Activated CD8-positive, alpha-beta memory T cell treated with anti-CD3 and anti-CD28 coated beads for 1 hour (primary cell): ENCODE results near the gene C1QC.

Source experiments
- DNase-seq, 2 donors: peaks; one replicate each; pipeline ENCODE4 v3.0.0-alpha.2; 2020; ENCODE audit warnings: low read depth in 1 of 2; ENCODE audit errors: extremely low read depth in 1 of 2

Gene C1QC

DNA sequence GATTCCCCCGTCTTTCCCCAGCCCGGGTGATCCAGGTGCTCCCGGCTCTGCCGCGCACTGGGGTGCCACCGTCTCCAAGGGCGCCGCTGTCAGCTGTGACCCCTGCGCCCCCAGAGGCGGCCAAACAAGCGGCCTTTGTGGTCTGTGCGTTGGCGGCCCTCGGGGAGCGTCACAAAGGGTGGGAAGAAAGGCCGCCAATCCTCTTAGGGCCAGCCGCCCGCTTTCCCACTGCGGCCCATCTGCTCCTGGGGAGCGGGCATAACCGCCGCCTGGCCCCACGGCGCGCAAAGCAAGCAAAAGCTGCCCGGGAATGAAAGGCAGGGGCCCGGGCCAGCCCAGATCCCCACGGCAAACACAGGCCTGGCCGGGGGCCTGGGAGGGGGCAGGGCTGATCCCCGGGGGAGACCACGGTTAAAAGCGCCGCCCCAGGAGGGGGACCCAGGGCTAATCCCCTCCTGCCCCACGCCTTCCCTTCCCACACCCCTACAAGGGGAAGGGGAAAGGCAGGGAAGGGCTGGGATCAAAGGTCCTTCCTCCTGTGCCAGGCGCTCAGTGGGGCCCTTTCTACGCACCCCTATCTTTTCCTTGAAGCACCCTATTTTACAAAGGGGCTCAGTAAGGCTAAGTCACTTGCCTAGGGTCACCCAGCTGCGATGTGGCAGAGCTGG, 33.6 kb downstream of the C1QC start:
- DNase-seq = no peak

DNA sequence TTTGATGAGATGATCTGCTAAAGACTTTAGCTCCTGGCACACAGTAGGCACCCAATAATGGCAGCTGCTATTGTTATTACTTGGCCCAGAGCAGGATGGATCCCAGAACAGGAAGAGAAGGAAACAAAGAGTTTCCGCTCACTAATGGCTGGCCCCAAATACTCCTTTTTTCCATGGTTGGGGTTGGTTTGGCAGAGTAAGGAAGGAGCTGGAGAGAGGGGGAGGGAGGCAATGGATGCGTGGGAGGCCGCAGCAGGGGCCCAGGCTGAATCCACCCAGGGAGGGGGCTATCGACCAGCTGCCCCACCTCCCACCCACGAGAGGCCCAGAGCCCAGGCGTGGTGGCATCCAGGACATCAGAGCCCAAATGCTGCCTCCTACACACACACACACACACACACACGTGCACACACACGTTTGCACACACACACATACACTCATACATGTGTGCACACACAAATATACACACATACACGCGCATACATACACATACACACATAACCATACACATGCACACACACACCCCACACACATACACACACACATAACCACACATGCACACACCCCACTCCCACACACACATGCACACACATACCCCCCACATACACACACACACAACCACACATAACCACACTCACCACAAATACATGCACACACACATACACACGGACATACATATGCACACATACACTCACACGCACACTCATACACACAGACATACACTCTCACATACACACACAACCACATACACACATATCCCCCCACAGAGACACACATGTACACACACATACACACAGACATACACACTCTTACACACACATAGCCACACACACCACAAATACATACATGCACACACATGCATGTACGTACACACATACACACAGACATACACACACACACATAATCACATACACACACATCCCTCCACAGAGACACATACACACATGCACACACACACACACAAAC, 34.8 kb downstream of the C1QC start:
- DNase-seq = no peak

DNA sequence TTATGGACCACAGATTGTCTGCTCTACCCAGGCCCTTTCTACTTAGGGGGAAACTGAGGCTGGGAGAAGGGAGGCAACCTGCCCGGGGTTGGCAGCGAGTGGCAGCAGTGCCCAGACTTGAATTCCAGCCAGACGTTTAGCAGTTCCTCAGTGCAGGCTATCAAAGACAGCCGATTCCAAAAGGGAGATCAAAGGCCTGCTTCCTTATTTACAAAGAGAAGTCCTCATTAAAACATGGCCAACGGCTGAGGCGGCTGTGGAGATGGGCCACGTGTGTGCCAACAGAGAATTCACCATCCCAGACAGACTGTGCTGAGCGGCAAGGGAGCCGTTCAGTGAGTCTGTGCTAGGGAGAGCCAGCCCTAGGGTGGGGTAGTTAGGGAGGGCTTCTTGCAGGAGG, 37.3 kb downstream of the C1QC start:
- no peak for DNase-seq

DNA sequence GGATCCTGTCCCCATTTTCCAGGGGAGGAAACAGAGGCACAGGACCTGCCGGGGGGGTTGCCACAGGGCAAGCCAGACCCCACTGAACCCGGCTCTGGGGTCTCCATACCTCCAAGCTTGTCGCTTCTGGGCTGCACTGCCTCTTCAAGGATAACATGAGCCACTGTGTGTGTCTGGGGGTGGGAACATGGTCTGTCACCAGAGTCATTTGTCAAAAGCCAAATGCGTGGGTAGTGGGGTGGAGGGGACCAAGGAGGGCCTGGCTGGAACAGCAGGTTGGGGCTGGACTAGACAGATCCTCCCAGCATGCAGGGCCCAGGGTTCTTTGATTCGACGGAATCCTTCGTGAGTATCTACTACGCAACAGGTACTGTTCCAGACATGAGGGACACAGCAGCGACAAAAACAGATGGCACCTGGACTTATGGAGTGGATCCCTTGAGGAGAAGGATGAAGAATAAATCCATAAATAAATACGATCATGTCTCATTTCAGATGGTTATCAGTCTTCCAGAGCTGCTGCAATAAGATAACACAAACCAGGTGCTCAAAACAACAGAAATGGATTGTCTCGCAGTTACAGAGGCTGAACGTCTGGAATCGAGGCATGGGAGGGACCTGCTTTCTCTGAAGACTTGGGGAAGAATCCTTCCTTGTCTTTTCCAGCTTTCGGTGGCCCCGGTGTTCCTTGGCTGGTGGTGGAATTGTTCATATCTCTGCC, 38.3 kb downstream of the C1QC start:
- no peak for DNase-seq

DNA sequence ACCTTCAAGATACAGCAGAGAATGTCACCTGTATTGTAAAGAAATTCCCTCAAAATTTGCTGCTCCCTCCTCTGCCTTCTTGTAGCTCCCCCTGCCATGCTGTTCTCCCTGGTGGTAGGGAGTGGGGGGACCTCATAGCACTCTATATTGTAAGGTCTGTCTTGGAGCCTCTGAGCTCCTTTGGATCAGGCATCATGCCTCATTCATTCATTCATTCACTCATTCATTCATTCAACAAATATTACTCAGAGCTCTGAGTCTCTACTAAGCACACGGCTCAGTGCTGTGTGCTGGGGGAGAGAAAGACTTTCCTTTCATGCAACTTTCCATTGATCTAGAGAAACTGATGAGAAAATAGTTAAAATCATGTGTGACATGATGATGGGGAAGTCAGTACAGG, 40.1 kb downstream of the C1QC start:
- no peak for DNase-seq

DNA sequence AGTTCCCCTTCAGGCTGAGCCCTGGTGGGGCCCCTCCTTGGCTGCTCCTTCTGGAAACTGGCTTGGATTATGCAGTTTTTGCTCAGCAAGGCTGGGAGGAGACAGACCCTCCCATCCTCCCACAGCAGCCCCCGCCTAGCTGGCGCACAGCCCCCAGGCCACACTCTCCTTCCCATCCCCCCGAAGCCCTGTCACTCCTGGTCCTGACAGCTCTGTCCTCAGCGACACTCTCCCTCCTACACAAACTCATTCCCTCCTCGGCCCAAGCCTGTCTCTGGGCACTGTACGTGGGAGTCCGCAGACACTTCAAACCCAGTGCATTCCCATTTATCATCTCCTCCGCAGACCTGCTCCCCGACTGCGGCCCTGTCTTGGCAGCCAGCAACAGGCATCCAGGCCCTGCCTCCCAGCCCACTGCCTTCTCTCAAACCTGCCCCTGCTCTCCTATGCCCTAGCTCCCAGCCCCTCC, 42.2 kb downstream of the C1QC start:
- no peak for DNase-seq

DNA sequence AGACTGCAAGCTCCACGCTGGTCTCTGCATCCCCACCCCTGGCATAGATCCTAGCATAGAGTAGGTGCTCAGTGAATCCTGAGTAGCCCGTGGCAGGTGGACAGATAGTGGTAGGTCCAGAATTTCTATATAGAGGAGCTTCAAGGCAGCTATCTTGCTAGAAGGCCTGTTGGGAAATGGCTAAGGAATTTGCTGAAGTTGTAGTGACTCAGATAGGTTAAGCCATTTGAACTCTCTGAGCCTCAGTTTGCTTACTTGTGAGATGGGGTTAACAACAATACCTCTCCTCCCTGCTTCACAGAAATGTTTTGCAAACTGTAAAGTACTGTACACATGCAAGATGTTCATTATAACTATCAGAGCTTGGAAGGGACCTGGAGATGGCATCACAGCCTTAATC, 43.8 kb downstream of the C1QC start:
- no peak for DNase-seq

DNA sequence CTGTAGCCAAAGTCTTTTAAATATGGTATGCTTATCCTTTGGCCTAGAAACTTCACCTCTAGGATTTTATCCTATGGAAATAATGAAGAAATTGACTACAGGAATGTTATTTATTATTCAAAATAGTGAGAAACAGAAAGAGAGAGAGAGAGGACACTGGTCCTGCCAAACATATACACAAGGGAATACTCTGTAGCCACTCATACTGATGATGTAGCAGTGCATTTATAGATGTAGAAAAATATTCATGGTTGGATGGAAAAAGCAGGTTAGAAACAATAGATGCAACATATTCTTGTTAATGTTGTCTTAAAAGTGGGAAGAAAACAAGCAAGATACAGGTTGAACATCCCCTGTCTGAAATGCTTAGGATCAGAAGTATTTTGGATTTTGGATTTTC, 45.0 kb downstream of the C1QC start:
- no peak for DNase-seq

DNA sequence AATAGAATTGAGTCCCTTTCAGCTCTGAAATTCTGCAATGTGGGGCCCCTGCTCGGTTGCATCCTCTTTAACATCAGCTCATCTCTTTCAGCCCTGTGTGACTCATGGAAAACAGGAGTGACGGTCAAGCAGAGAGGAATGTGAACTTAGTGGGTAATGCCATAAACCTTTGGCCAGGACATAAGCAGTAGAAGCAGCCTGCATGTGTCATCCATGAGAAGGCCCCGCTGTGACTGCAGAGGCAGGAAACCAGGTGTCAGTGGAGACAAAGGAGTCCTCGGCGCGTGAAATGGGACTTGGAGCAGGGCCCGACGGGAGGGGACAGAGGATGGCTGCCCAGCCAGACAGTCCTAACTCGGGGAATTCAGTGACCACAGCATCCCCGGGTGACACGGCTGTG, 46.1 kb downstream of the C1QC start:
- DNase-seq = no peak

DNA sequence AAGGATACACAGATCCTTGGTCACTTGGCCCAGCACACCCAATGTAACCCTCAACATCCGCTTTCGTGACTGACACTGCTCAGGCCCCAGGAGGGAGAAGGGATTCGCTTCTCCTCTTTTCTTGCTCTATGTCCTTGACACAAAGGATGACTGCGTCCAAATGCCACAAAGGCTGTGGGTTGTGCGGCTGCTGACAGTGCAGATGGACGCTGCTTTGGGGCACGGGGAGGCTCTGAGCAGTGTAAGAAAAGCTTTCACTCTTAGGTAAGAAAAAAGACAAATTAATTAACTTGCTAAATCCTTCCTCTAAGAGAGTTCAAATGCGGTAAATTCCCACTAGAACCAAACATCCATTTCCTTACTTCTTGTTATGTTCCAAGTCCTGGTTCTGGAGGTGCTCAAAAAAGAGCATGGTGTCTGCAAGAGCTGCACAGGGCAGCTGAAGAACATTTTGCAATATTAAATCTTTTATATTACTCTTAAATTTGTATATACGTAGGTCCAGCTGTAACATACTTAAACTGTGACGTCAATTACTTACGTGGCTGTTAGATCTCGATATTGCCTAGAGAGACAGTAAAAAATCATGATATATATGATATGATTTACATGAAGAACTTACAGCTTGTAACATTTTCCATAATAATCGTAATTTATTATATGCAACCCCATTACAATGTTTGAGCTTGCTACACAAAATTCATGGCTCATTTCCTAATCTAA, 47.8 kb downstream of the C1QC start:
- no peak for DNase-seq

DNA sequence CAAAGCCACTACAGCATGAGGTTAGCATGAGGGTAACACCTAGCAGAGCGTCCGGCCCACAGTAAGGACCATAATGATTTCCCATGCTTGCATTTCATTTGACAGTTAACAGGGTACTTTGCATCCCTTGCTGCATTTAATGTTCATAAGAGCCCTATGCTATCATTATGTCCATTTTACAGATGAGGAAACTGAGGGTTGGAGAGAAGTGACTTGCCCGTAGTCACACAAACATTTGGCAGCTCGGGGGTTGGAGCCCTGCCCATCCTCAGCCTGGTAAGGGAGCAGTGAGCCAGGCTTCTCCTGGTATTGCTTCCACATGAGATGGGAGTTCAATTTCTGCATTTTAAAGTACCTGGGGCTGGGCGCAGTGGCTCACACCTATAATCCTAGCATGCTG, 50.7 kb downstream of the C1QC start:
- DNase-seq = no peak

DNA sequence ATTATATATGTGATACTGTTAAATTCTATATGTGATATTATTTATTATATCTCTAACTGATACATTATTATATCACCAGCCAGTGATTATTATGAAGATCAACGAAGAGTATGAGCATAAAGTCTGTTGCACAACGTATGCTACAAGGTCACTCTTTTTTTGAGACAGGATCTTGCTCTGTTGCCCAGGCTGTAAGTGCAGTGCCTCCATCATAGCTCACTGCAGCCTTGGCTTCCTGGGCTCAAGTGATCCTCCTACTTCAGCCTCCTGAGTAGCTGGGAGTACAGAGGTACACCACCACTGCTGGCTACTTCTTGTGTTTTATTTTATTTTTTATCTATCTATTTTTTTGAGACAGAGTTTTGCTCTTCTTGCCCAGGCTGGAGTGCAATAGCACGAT, 53.2 kb downstream of the C1QC start:
- DNase-seq = no peak
